ENCODE measurements around the gene TEK.

The TEK gene

DNA sequence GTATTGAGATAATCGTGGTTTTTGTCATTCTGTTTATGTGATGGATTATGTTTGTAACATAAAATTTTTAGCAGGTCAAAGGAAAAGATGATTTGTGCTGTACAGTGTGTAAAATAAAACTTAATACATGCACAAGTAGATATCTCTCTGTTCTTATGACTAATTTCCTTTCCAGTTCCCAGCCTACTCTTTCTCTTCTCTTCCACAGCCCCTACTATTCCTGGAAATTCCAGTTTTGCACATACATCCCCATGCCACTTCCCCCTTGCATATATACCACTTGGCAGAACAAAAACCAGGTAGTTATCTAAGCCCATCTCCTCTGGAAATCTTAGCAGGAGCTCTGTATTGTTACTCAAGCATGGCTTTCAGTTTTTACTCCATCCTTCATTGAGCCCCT is 20.2 kb downstream of the TEK start:
- Mint-ChIP-seq H3K4me1 (no peaks in the 10 kb centered on the region), H3K4me3 (no peak overlapping the region), H3K27me3 (no peaks in the 10 kb centered on the region), H3K27ac (ENCODE audit: low read depth) (no peak overlapping the region), H3K36me3 (ENCODE audit: insufficient read depth) (peaks cover 2% of the 10 kb centered on the region), H3K9me3 (no peaks in the 10 kb centered on the region)
- no peak for ATAC-seq (replicated peaks; ENCODE audit: extremely low read depth, poor library complexity, severe bottlenecking)
- DNase-seq (ENCODE audit: low spot score in 2 of 2) = no peak

- Mint-ChIP-seq H3K27me3 (no peaks in the 10 kb centered on the region), H3K4me1 (no peaks in the 10 kb centered on the region), H3K27ac (ENCODE audit: low read depth) (no peak overlapping the region), H3K4me3 (no peak overlapping the region), H3K36me3 (ENCODE audit: insufficient read depth) (peaks cover 4% of the 10 kb centered on the region), H3K9me3 (no peaks in the 10 kb centered on the region)
- ATAC-seq (replicated peaks; ENCODE audit: extremely low read depth, poor library complexity, severe bottlenecking) (no peak), DNase-seq (ENCODE audit: low spot score in 2 of 2) (no peak)
Measured at GRCh38 chr9:27131731-27132130, 22.7 kb downstream of the TEK start.

- Mint-ChIP-seq H3K4me3 (no peak overlapping the region), H3K27me3 (no peaks in the 10 kb centered on the region), H3K36me3 (ENCODE audit: insufficient read depth) (peaks cover 2% of the 10 kb centered on the region), H3K9me3 (no peaks in the 10 kb centered on the region), H3K4me1 (no peaks in the 10 kb centered on the region), H3K27ac (ENCODE audit: low read depth) (no peak overlapping the region)
- no peak for ATAC-seq (replicated peaks; ENCODE audit: extremely low read depth, poor library complexity, severe bottlenecking)
- no peak for DNase-seq (ENCODE audit: low spot score in 2 of 2)
Measured at GRCh38 chr9:27133817-27134216, 24.8 kb downstream of the TEK start.

DNA sequence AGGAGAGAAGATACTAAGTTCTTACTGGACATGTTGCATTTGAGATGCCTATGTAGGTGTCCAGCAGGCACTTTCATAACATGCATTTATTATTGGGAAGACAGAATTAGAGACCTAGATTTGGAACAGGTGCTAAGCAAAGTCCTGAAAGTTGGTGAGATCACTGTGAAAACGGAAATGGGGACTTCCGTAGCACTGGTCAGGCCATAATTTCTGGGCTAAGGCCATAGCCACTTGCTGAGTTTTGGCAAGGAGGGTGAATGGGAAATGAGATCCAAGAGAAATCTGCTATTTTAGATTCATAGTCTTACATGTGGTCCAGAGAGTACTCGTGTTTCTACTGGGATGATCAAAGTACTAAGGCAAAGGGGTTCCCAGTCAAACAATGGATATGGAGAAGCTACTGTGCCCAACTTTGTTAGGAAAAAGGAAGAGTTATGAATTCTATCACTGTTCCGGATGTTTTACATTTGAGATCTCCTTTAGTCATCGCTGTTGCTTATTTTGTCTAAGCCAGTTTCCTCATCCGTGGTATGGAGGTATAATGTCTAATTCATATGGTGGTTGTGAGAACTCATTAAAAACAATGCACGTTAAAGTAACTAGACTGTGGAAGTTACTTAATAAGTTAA is 33.4 kb downstream of the TEK start:
- no peak overlapping the region for H3K27ac Mint-ChIP-seq (ENCODE audit: low read depth)
- ATAC-seq (replicated peaks; ENCODE audit: extremely low read depth, poor library complexity, severe bottlenecking) = no peak
- H3K36me3 Mint-ChIP-seq (ENCODE audit: insufficient read depth) = peaks cover 2% of the 10 kb centered on the region
- no peaks in the 10 kb centered on the region for H3K4me1 Mint-ChIP-seq
- H3K4me3 Mint-ChIP-seq = no peak overlapping the region
- H3K9me3 Mint-ChIP-seq = no peaks in the 10 kb centered on the region
- DNase-seq (ENCODE audit: low spot score in 2 of 2) = no peak
- H3K27me3 Mint-ChIP-seq = no peaks in the 10 kb centered on the region

- Mint-ChIP-seq H3K36me3 (ENCODE audit: insufficient read depth) (peaks cover 2% of the 10 kb centered on the region), H3K27ac (ENCODE audit: low read depth) (no peak overlapping the region), H3K9me3 (no peaks in the 10 kb centered on the region), H3K4me1 (no peaks in the 10 kb centered on the region), H3K27me3 (no peaks in the 10 kb centered on the region), H3K4me3 (no peak overlapping the region)
- DNase-seq (ENCODE audit: low spot score in 2 of 2) = no peak
- no peak for ATAC-seq (replicated peaks; ENCODE audit: extremely low read depth, poor library complexity, severe bottlenecking)
Measured at GRCh38 chr9:27145143-27145542, 36.1 kb downstream of the TEK start.

- DNase-seq (ENCODE audit: low spot score in 2 of 2) (no peak), ATAC-seq (replicated peaks; ENCODE audit: extremely low read depth, poor library complexity, severe bottlenecking) (no peak)
- Mint-ChIP-seq H3K9me3 (no peaks in the 10 kb centered on the region), H3K27me3 (no peaks in the 10 kb centered on the region), H3K27ac (ENCODE audit: low read depth) (no peak overlapping the region), H3K36me3 (ENCODE audit: insufficient read depth) (peaks cover 2% of the 10 kb centered on the region), H3K4me3 (no peak overlapping the region), H3K4me1 (no peaks in the 10 kb centered on the region)
Measured at GRCh38 chr9:27149651-27150050, 40.6 kb downstream of the TEK start.

DNA sequence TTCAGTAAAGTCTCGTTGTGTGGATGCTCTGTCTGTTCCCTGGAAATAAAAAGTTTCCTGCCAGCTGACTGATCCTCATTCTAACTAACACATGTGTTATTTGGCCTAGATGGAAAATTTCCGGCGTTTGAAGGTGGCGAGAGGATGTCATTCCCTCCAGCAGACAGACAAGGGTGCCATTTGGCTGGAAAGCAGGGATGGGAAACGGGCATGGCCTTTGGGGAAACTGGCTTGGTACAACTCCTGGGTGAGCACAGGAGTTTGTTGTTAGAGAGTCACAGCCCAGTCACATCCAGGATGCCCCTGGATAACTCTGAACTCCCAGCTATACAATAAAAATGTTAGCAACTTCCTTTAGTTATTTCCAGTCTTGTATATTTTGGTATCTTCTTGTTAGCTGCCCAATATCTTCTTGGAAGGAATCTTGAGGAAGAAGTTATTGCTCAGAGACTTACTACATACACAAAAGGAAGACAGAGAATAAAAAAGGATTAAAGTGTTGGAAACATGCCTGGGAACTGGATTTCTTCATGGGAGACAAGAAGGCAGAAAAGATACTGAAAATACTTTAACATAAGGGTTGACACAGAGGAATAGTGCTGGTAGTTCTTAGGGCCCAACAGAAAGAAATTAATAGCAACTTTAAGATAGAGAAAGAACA is 41.9 kb downstream of the TEK start:
- DNase-seq (ENCODE audit: low spot score in 2 of 2) (no peak), ATAC-seq (replicated peaks; ENCODE audit: extremely low read depth, poor library complexity, severe bottlenecking) (no peak)
- no peaks in the 10 kb centered on the region for H3K27me3 Mint-ChIP-seq
- no peaks in the 10 kb centered on the region for H3K4me1 Mint-ChIP-seq
- peaks cover 2% of the 10 kb centered on the region for H3K36me3 Mint-ChIP-seq (ENCODE audit: insufficient read depth)
- no peak overlapping the region for H3K27ac Mint-ChIP-seq (ENCODE audit: low read depth)
- H3K9me3 Mint-ChIP-seq = no peaks in the 10 kb centered on the region
- H3K4me3 Mint-ChIP-seq = no peak overlapping the region

- H3K9me3 Mint-ChIP-seq = no peaks in the 10 kb centered on the region
- no peak overlapping the region for H3K27ac Mint-ChIP-seq (ENCODE audit: low read depth)
- no peaks in the 10 kb centered on the region for H3K27me3 Mint-ChIP-seq
- ATAC-seq (replicated peaks; ENCODE audit: extremely low read depth, poor library complexity, severe bottlenecking) = no peak
- H3K4me3 Mint-ChIP-seq = no peak overlapping the region
- H3K4me1 Mint-ChIP-seq = no peaks in the 10 kb centered on the region
- DNase-seq (ENCODE audit: low spot score in 2 of 2) = no peak
- peaks cover 2% of the 10 kb centered on the region for H3K36me3 Mint-ChIP-seq (ENCODE audit: insufficient read depth)
Measured at GRCh38 chr9:27151693-27152404, 42.8 kb downstream of the TEK start.

DNA sequence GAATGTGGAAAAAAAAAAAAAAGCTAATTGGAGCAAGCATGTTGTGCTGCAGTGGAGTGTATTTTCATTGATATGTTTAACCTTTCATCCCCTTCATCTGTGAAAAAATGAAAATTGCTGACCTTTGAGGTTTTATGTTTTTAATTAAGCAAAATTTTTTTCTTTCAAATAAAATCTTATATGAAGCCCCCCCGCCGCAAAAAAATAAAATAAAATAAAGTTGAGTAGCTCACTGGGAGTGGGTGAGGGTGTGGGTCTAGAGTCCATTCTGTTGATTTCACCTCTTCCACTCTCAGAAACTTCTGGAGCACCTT is 43.3 kb downstream of the TEK start:
- DNase-seq (ENCODE audit: low spot score in 2 of 2) (no peak), ATAC-seq (replicated peaks; ENCODE audit: extremely low read depth, poor library complexity, severe bottlenecking) (no peak)

DNA sequence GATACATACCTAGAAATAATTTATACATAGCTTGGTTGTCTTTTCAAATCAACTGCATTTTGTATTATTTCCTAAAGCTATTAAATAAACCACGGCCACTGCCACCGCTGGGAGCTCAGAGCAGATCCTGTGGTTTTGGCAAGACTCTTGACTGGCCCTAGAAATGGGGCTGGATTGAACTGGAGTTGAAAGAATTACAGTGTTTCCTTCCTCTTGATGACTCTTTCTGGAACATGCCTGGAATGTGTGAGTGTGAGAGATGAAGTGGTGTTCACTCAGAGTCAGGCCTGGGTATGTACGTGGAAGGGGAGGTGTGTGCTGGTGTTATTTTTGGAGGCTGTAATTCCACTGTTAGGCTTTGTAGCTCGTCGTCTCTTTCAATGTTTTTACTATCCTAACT is 45.9 kb downstream of the TEK start:
- Mint-ChIP-seq H3K4me3 (no peak overlapping the region), H3K9me3 (no peaks in the 10 kb centered on the region), H3K4me1 (no peaks in the 10 kb centered on the region), H3K36me3 (ENCODE audit: insufficient read depth) (peaks cover 1% of the 10 kb centered on the region), H3K27ac (ENCODE audit: low read depth) (no peak overlapping the region), H3K27me3 (no peaks in the 10 kb centered on the region)
- DNase-seq (ENCODE audit: low spot score in 2 of 2) = no peak
- ATAC-seq (replicated peaks; ENCODE audit: extremely low read depth, poor library complexity, severe bottlenecking) = no peak

More for the DNA sequence above, 43.3 kb downstream of the TEK start:
- no peak overlapping the region for H3K4me3 Mint-ChIP-seq
- H3K9me3 Mint-ChIP-seq = no peaks in the 10 kb centered on the region
- H3K36me3 Mint-ChIP-seq (ENCODE audit: insufficient read depth) = peaks cover 2% of the 10 kb centered on the region
- no peaks in the 10 kb centered on the region for H3K4me1 Mint-ChIP-seq
- no peaks in the 10 kb centered on the region for H3K27me3 Mint-ChIP-seq
- no peak overlapping the region for H3K27ac Mint-ChIP-seq (ENCODE audit: low read depth)

DNA sequence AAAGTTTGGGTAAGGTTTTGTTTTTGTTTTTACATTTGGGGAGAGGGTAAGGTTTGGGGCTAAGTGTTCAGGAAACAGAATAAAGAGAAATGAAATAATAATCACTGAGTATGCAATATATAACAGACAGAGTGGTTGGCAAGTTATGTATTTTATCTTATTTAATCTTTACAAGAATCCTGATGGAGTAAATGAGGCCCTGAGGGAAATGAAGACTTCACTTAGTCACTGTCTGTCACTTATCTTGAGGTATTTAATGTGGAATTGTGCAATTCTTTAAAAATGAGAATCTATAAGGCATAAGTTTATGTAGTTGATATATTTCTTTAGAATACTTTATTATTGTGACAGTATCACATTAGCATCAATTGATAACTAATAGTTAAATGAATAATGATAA is 48.1 kb downstream of the TEK start:
- DNase-seq (ENCODE audit: low spot score in 2 of 2) (no peak), ATAC-seq (replicated peaks; ENCODE audit: extremely low read depth, poor library complexity, severe bottlenecking) (no peak)
- Mint-ChIP-seq H3K9me3 (no peaks in the 10 kb centered on the region), H3K36me3 (ENCODE audit: insufficient read depth) (no peaks in the 10 kb centered on the region), H3K4me3 (no peak overlapping the region), H3K27me3 (no peaks in the 10 kb centered on the region), H3K27ac (ENCODE audit: low read depth) (no peak overlapping the region), H3K4me1 (no peaks in the 10 kb centered on the region)

GRCh38 chr9:27157736-27158135 is 48.7 kb downstream of the TEK start:
- H3K9me3 Mint-ChIP-seq = no peaks in the 10 kb centered on the region
- H3K4me3 Mint-ChIP-seq = no peak overlapping the region
- ATAC-seq (replicated peaks; ENCODE audit: extremely low read depth, poor library complexity, severe bottlenecking) (no peak), DNase-seq (ENCODE audit: low spot score in 2 of 2) (no peak)
- H3K27me3 Mint-ChIP-seq = no peaks in the 10 kb centered on the region
- no peaks in the 10 kb centered on the region for H3K36me3 Mint-ChIP-seq (ENCODE audit: insufficient read depth)
- H3K27ac Mint-ChIP-seq (ENCODE audit: low read depth) = no peak overlapping the region
- no peaks in the 10 kb centered on the region for H3K4me1 Mint-ChIP-seq

GRCh38 chr9:27160636-27161035 is 51.6 kb downstream of the TEK start:
- no peaks in the 10 kb centered on the region for H3K4me1 Mint-ChIP-seq
- H3K4me3 Mint-ChIP-seq = no peak overlapping the region
- DNase-seq (ENCODE audit: low spot score in 2 of 2) (no peak), ATAC-seq (replicated peaks; ENCODE audit: extremely low read depth, poor library complexity, severe bottlenecking) (no peak)
- H3K9me3 Mint-ChIP-seq = no peaks in the 10 kb centered on the region
- no peaks in the 10 kb centered on the region for H3K36me3 Mint-ChIP-seq (ENCODE audit: insufficient read depth)
- H3K27ac Mint-ChIP-seq (ENCODE audit: low read depth) = no peak overlapping the region
- H3K27me3 Mint-ChIP-seq = peaks cover 12% of the 10 kb centered on the region

All from central memory CD8-positive, alpha-beta T cell (primary cell).